NCI-H1105 (cell line): ENCODE results near the gene SORL1.

Experiments
- DNase-seq: peaks from one replicate; lab custom pipeline; 2025; lab: John Stamatoyannopoulos, UW

The SORL1 gene

GRCh38 chr11:121661880-121662486 is 209.9 kb downstream of the SORL1 start:
- DNase-seq = no peak

- DNase-seq = no peak
These were observed 212.0 kb downstream of the SORL1 start for GRCh38 chr11:121664144-121664543.

GRCh38 chr11:121665206-121665838 is 213.2 kb downstream of the SORL1 start:
- DNase-seq = no peak

- no peak for DNase-seq
These were observed 215.7 kb downstream of the SORL1 start for GRCh38 chr11:121667836-121668235.

- DNase-seq = no peak
These were observed 217.3 kb downstream of the SORL1 start for GRCh38 chr11:121669422-121669821.

GRCh38 chr11:121670266-121670665 is 218.2 kb downstream of the SORL1 start:
- no peak for DNase-seq

GRCh38 chr11:121670805-121671282 is 218.7 kb downstream of the SORL1 start:
- peak; percentile 34 for DNase-seq

GRCh38 chr11:121671283-121672168 is 219.4 kb downstream of the SORL1 start:
- peak; percentile 58 for DNase-seq

- no peak for DNase-seq
These were observed 220.7 kb downstream of the SORL1 start for GRCh38 chr11:121672630-121673487.

GRCh38 chr11:121681550-121682268 is 229.6 kb downstream of the SORL1 start:
- DNase-seq = no peak
